ENCODE data around the gene PHLPP2.

Gene PHLPP2

GRCh38 chr16:71738855-71739254, 14.4 kb upstream of the PHLPP2 start:
- no peak for TF ChIP-seq OSR1 (CRISPR knock-in tag; IDR thresholded peaks at IDR 0.05)
- ATAC-seq: no peak

GRCh38 chr16:71737501-71737900, 13.0 kb upstream of the PHLPP2 start:
- no peak for TF ChIP-seq TOX (CRISPR knock-in tag; IDR thresholded peaks at IDR 0.05; ENCODE audit: borderline replicate concordance)
- no peak for TF ChIP-seq POU6F1 (CRISPR knock-in tag; IDR thresholded peaks at IDR 0.05; ENCODE audit: borderline replicate concordance, low read depth)
- TF ChIP-seq ZFP3 (CRISPR knock-in tag; IDR thresholded peaks at IDR 0.05): no peak
- TF ChIP-seq ESRRG (CRISPR knock-in tag; IDR thresholded peaks at IDR 0.05): no peak
- TF ChIP-seq RARB (CRISPR knock-in tag; IDR thresholded peaks at IDR 0.05): no peak
- no peak for TF ChIP-seq PATZ1 (CRISPR knock-in tag; IDR thresholded peaks at IDR 0.05; ENCODE audit: borderline replicate concordance)
- TF ChIP-seq TCF4 (CRISPR knock-in tag; IDR thresholded peaks at IDR 0.05; ENCODE audit: borderline replicate concordance): no peak
- TF ChIP-seq ARNTL (CRISPR knock-in tag; IDR thresholded peaks at IDR 0.05; ENCODE audit: borderline replicate concordance, low read depth): no peak
- no peak for TF ChIP-seq ZNF8 (CRISPR knock-in tag; IDR thresholded peaks at IDR 0.05)
- no peak for TF ChIP-seq ZNF70 (CRISPR knock-in tag; IDR thresholded peaks at IDR 0.05)
- TF ChIP-seq CSDC2 (CRISPR knock-in tag; IDR thresholded peaks at IDR 0.05): no peak
- TF ChIP-seq GLIS3 (CRISPR knock-in tag; IDR thresholded peaks at IDR 0.05): no peak
- TF ChIP-seq ISL1 (CRISPR knock-in tag; IDR thresholded peaks at IDR 0.05): no peak
- TF ChIP-seq PPARA (CRISPR knock-in tag; IDR thresholded peaks at IDR 0.05; ENCODE audit: borderline replicate concordance): no peak
- no peak for TF ChIP-seq OSR1 (CRISPR knock-in tag; IDR thresholded peaks at IDR 0.05)
- no peak for TF ChIP-seq ZNF565 (CRISPR knock-in tag; conservative IDR thresholded peaks at IDR 0.05; ENCODE audit: low read depth)
- TF ChIP-seq TSHZ2 (CRISPR knock-in tag; IDR thresholded peaks at IDR 0.05): no peak
- TF ChIP-seq SNAI2 (CRISPR knock-in tag; IDR thresholded peaks at IDR 0.05): no peak
- no peak for TF ChIP-seq ZFP30 (CRISPR knock-in tag; IDR thresholded peaks at IDR 0.05)
- no peak for TF ChIP-seq CSRNP3 (CRISPR knock-in tag; IDR thresholded peaks at IDR 0.05)
- ATAC-seq: no peak

GRCh38 chr16:71734511-71734910, 10.0 kb upstream of the PHLPP2 start:
- ATAC-seq: no peak
- TF ChIP-seq PPARA (CRISPR knock-in tag; IDR thresholded peaks at IDR 0.05; ENCODE audit: borderline replicate concordance) (no peak), ISL1 (CRISPR knock-in tag; IDR thresholded peaks at IDR 0.05) (no peak), GLIS3 (CRISPR knock-in tag; IDR thresholded peaks at IDR 0.05) (no peak), ARNTL (CRISPR knock-in tag; IDR thresholded peaks at IDR 0.05; ENCODE audit: borderline replicate concordance, low read depth) (no peak), RARB (CRISPR knock-in tag; IDR thresholded peaks at IDR 0.05) (no peak), ESRRG (CRISPR knock-in tag; IDR thresholded peaks at IDR 0.05) (no peak), PATZ1 (CRISPR knock-in tag; IDR thresholded peaks at IDR 0.05; ENCODE audit: borderline replicate concordance) (no peak), ZNF565 (CRISPR knock-in tag; conservative IDR thresholded peaks at IDR 0.05; ENCODE audit: low read depth) (no peak), ZNF70 (CRISPR knock-in tag; IDR thresholded peaks at IDR 0.05) (no peak), BACH2 (CRISPR knock-in tag; IDR thresholded peaks at IDR 0.05; ENCODE audit: borderline replicate concordance) (no peak), CSRNP3 (CRISPR knock-in tag; IDR thresholded peaks at IDR 0.05) (no peak), ZFP3 (CRISPR knock-in tag; IDR thresholded peaks at IDR 0.05) (no peak), OSR1 (CRISPR knock-in tag; IDR thresholded peaks at IDR 0.05) (no peak), TSHZ2 (CRISPR knock-in tag; IDR thresholded peaks at IDR 0.05) (no peak), ZNF8 (CRISPR knock-in tag; IDR thresholded peaks at IDR 0.05) (no peak)
